DND-41 (cell line): ENCODE data around the gene ZMAT3.

Experiments used
- ATAC-seq: fragments of 200-7000 bp; cut with Tn5 transposase; 3 replicates; pipeline ENCODE4 v1.9.1; 2021; ENCODE audit warnings: low read depth; ENCODE audit not compliant: insufficient read depth
- DNase-seq: peaks from one replicate; pipeline ENCODE4 v3.0.0-alpha.2; 2020
- H2AFZ ChIP-seq: 2 replicates; pipeline ENCODE4 v1.6.0; 2012; ENCODE audit warnings: low read depth, low read length
- H3K27ac ChIP-seq: 2 replicates; pipeline ENCODE4 v1.5.1; 2012; ENCODE audit warnings: low read length, inconsistent platforms
- H3K27me3 ChIP-seq: fragments of 200-600 bp; sonication (generic); 2 replicates; pipeline ENCODE4 v1.6.0; 2012; ENCODE audit warnings: low read length, mild to moderate bottlenecking, inconsistent platforms; ENCODE audit not compliant: insufficient read depth, poor library complexity
- H3K36me3 ChIP-seq: 2 replicates; pipeline ENCODE4 v1.5.1; 2012; ENCODE audit warnings: low read length, inconsistent platforms; ENCODE audit not compliant: insufficient read depth
- H3K4me1 ChIP-seq: 2 replicates; pipeline ENCODE4 v1.5.1; 2012; ENCODE audit warnings: mild to moderate bottlenecking, low read length; ENCODE audit not compliant: insufficient read depth
- H3K4me2 ChIP-seq: 2 replicates; pipeline ENCODE4 v1.6.0; 2012; ENCODE audit warnings: mild to moderate bottlenecking, moderate library complexity, low read length, inconsistent platforms; ENCODE audit not compliant: insufficient read depth
- H3K4me3 ChIP-seq, 2 experiments: fragments of 200-600 bp in 1 of 2; shearing (Covaris generic) in 1 of 2; 2 replicates each; pipeline ENCODE4 v1.5.1; 2012 to 2016; ENCODE audit warnings: inconsistent platforms in 2 of 2, low read length in 2 of 2, mild to moderate bottlenecking in 2 of 2, low read depth in 1 of 2, moderate library complexity in 1 of 2
- H3K79me2 ChIP-seq: 2 replicates; pipeline ENCODE4 v1.6.0; 2012; ENCODE audit warnings: low read length, inconsistent platforms; ENCODE audit not compliant: insufficient read depth
- H3K9ac ChIP-seq: 2 replicates; pipeline ENCODE4 v1.6.0; 2012; ENCODE audit warnings: low read depth, mild to moderate bottlenecking, inconsistent platforms, low read length, moderate library complexity
- H3K9me3 ChIP-seq: 2 replicates; pipeline ENCODE4 v1.5.1; 2012; ENCODE audit warnings: low read length, moderate library complexity, mild to moderate bottlenecking, inconsistent platforms; ENCODE audit not compliant: insufficient read depth, severe bottlenecking
- H4K20me1 ChIP-seq: 2 replicates; pipeline ENCODE4 v1.6.0; 2012; ENCODE audit warnings: low read length; ENCODE audit not compliant: insufficient read depth
- CTCF ChIP-seq: IDR thresholded peaks from 2 replicates; pipeline ENCODE4 v1.5.1; 2012; ENCODE audit warnings: borderline replicate concordance, low read length, moderate library complexity, mild to moderate bottlenecking; ENCODE audit not compliant: poor library complexity, severe bottlenecking; ENCODE audit errors: extremely low read depth
- EZH2 ChIP-seq: IDR thresholded peaks from 3 replicates; pipeline ENCODE4 v1.6.1; 2012; ENCODE audit warnings: borderline replicate concordance, low read depth, mild to moderate bottlenecking, moderate library complexity, low read length, inconsistent platforms; ENCODE audit not compliant: severe bottlenecking

Gene ZMAT3

DNA sequence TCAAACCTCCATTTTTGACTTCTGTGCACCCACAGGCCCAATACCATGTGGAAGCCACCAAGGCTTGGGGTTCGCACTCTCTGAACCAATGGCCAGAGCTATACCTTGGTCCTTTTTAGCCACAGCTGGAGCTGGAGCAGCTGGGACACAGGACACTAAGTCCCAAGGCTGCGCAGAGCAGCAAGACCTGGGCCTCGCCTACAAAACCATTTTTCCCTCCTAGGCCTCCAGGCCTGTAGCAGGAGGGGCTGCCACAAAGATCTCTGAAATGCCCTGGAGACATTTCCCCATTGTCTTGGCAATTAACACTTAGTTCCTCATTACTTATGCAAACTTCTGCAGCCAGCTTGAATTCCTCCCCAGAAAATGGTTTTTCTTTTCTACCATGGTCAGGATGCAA is 81.3 kb downstream of the ZMAT3 start:
- Histone ChIP-seq H3K4me1 (no peaks in the 10 kb centered on the region), H2AFZ (no peak overlapping the region), H3K9me3 (peaks cover 29% of the 10 kb centered on the region), H3K4me2 (no peak overlapping the region), H3K27me3 (peaks cover 2% of the 10 kb centered on the region), H3K27ac (no peak overlapping the region), H3K4me3 (no peak overlapping the region), H4K20me1 (no peaks in the 10 kb centered on the region), H3K79me2 (no peaks in the 10 kb centered on the region), H3K36me3 (no peaks in the 10 kb centered on the region), H3K9ac (no peak overlapping the region)
- DNase-seq, result no peak
- ATAC-seq, result no peak
- no peak for TF ChIP-seq CTCF
- TF ChIP-seq EZH2, result no peak

- Histone ChIP-seq H3K4me1 (no peaks in the 10 kb centered on the region), H4K20me1 (no peaks in the 10 kb centered on the region), H3K27ac (no peak overlapping the region), H3K36me3 (no peaks in the 10 kb centered on the region), H3K27me3 (no peaks in the 10 kb centered on the region), H3K4me3 (no peak overlapping the region), H2AFZ (no peak overlapping the region), H3K9me3 (peaks cover 29% of the 10 kb centered on the region), H3K79me2 (no peaks in the 10 kb centered on the region), H3K9ac (no peak overlapping the region), H3K4me2 (no peak overlapping the region)
- DNase-seq, result no peak
- TF ChIP-seq CTCF (no peak), EZH2 (no peak)
- ATAC-seq, result no peak
Observed at GRCh38 chr3:178989821-178990220, 81.8 kb downstream of the ZMAT3 start.

DNA sequence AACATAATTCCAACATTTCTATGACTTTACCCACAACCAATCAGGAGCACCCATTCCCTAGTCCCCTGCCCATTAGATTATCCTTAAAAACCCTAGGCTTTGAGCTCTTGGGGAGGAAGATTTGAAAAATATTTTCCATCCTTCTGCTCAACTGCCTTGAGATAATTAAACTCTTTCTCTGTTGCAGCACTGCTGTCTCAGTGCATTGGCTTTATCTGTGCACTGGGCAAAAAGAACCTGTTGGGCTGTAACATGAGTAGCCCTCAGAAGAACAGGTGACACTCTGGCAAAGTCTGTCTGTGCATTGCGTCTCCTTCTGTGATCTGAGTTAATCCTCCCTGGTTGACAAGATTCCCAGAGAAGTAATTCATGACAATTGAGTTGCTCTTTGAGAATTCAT is 83.9 kb downstream of the ZMAT3 start:
- H3K9me3 ChIP-seq, result peaks cover 29% of the 10 kb centered on the region
- H2AFZ ChIP-seq, result no peak overlapping the region

More for the DNA sequence above, 83.9 kb downstream of the ZMAT3 start:
- DNase-seq, result no peak
- Histone ChIP-seq H4K20me1 (no peaks in the 10 kb centered on the region), H3K4me2 (no peak overlapping the region), H3K4me3 (no peak overlapping the region), H3K79me2 (no peaks in the 10 kb centered on the region), H3K4me1 (no peaks in the 10 kb centered on the region), H3K27me3 (no peaks in the 10 kb centered on the region), H3K36me3 (no peaks in the 10 kb centered on the region), H3K27ac (no peak overlapping the region), H3K9ac (no peak overlapping the region)
- TF ChIP-seq EZH2, result no peak
- TF ChIP-seq CTCF, result no peak
- ATAC-seq, result no peak
